Smooth muscle cell (in vitro differentiated cells): ENCODE results near the gene NHP2. TPM values are rescaled to one million over a fixed set of nuclear protein-coding genes. Genes with fewer than 3 reads are reported as not detected.

Source experiments
- DNase-seq: peaks from one replicate; lab custom pipeline; 2025; ENCODE audit not compliant: unreplicated experiment; lab: John Stamatoyannopoulos, UW
- H2AFZ ChIP-seq: fragments of 200-600 bp; sonication (generic); 2 replicates; pipeline ENCODE4 v1.6.0; 2016; ENCODE audit warnings: antibody characterized with exemption, low read depth, mild to moderate bottlenecking
- H3F3A ChIP-seq: fragments of 200-600 bp; sonication (generic); 2 replicates; pipeline ENCODE4 v1.6.0; 2017; ENCODE audit warnings: antibody characterized with exemption, low read depth
- H3K27ac ChIP-seq: fragments of 200-600 bp; sonication (generic); 2 replicates; pipeline ENCODE4 v1.5.1; 2016; ENCODE audit warnings: low read depth, mild to moderate bottlenecking
- H3K27me3 ChIP-seq: fragments of 200-600 bp; sonication (generic); 2 replicates; pipeline ENCODE4 v1.6.1; 2016; ENCODE audit warnings: low read depth, mild to moderate bottlenecking
- H3K36me3 ChIP-seq: fragments of 200-600 bp; sonication (generic); 2 replicates; pipeline ENCODE4 v1.5.1; 2016; ENCODE audit warnings: low read depth
- H3K4me1 ChIP-seq: fragments of 200-600 bp; sonication (generic); 2 replicates; pipeline ENCODE4 v1.5.1; 2016; ENCODE audit warnings: low read depth
- H3K4me2 ChIP-seq: fragments of 200-600 bp; sonication (generic); 2 replicates; pipeline ENCODE4 v1.6.0; 2016; ENCODE audit warnings: mild to moderate bottlenecking
- H3K4me3 ChIP-seq: fragments of 200-600 bp; sonication (generic); 2 replicates; pipeline ENCODE4 v1.5.1; 2016; ENCODE audit warnings: mild to moderate bottlenecking
- H3K79me2 ChIP-seq: fragments of 200-600 bp; sonication (generic); 2 replicates; pipeline ENCODE4 v1.6.0; 2016; ENCODE audit warnings: low read depth, mild to moderate bottlenecking
- H3K9ac ChIP-seq: fragments of 200-600 bp; sonication (generic); 2 replicates; pipeline ENCODE4 v1.6.0; 2016; ENCODE audit warnings: low read depth
- H3K9me3 ChIP-seq: fragments of 200-600 bp; sonication (generic); replicated peaks from 2 replicates; pipeline ENCODE4 v1.5.1; 2016; ENCODE audit warnings: low read depth
- H4K20me1 ChIP-seq: fragments of 200-600 bp; sonication (generic); 2 replicates; pipeline ENCODE4 v1.6.0; 2016; ENCODE audit warnings: low read depth
- CTCF ChIP-seq: fragments of 200-600 bp; sonication (generic); IDR thresholded peaks from 2 replicates; pipeline ENCODE4 v1.5.1; 2017; ENCODE audit warnings: borderline replicate concordance, mild to moderate bottlenecking, antibody characterized with exemption; ENCODE audit not compliant: insufficient read depth, poor library complexity, severe bottlenecking
- WGBS: methylation state at CpG from one replicate; pipeline ENCODE4 v1.1.7; 2016; ENCODE audit warnings: low lambda C conversion rate; 5-methylcytosine and 5-hydroxymethylcytosine counted together
- polyA plus RNA-seq: library from polyadenylated mRNA; unstranded; fragments of >200 nt; fragmentation: Nextera tagmentation; extraction: Ambion mirVana; gene quantifications from 2 replicates; pipeline ENCODE4 v1.2.1, GENCODE V29; 2016
- total RNA-seq: library from RNA; depleted of rRNA; stranded (reverse); fragments of >200 nt; gene quantifications from 2 replicates; pipeline ENCODE4 v1.2.3, GENCODE V29; 2014

The NHP2 gene
- total and polyA plus RNA-seq, 2 experiments from 2014 or later = 162 to 166 TPM

GRCh38 chr5:178106086-178106485 lies 47.6 kb downstream of the NHP2 start:
- no peak for DNase-seq
- Histone ChIP-seq H3K4me1 (no peaks in the 10 kb centered on the region), H3F3A (no peaks in the 10 kb centered on the region), H3K4me2 (no peak overlapping the region), H2AFZ (no peak overlapping the region), H3K4me3 (no peak overlapping the region), H3K79me2 (no peaks in the 10 kb centered on the region), H3K9me3 (no peaks in the 10 kb centered on the region), H3K36me3 (no peaks in the 10 kb centered on the region), H4K20me1 (no peaks in the 10 kb centered on the region), H3K27me3 (no peaks in the 10 kb centered on the region), H3K27ac (no peak overlapping the region), H3K9ac (no peak overlapping the region)
- TF ChIP-seq CTCF = no peak
- WGBS = 73% methylated on average over 4 of the region's 4 CpGs

DNA sequence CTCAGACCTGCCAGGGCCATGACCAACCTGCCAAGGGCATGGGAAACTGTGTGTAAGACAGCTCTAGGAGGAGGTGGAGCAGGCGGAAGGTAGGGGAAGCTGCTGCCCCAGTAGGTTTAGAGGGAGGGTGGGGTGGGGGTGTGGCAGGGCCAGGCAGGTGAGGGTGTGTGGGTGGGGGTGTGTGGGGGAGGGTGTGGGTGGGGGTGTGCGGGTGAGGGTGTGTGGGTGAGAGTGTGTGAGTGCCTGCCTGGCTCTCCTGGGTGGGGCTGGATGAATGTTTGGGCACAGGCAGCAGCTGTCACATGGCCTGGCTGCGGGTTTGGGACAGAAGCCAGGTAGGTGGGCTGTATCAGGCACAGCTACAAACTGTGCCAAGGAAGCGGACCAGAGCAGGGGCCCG lies 49.2 kb downstream of the NHP2 start:
- Histone ChIP-seq H3K27ac (no peak overlapping the region), H3K4me3 (no peak overlapping the region), H3K4me1 (no peaks in the 10 kb centered on the region), H3K79me2 (no peaks in the 10 kb centered on the region), H3K9ac (no peak overlapping the region), H2AFZ (no peak overlapping the region), H3F3A (no peaks in the 10 kb centered on the region), H3K27me3 (no peaks in the 10 kb centered on the region), H3K4me2 (no peak overlapping the region), H4K20me1 (no peaks in the 10 kb centered on the region), H3K9me3 (no peaks in the 10 kb centered on the region), H3K36me3 (no peaks in the 10 kb centered on the region)
- DNase-seq = no peak
- 92% methylated on average over 5 of the region's 5 CpGs for WGBS
- TF ChIP-seq CTCF = no peak

GRCh38 chr5:178103612-178104011 lies 50.1 kb downstream of the NHP2 start:
- Histone ChIP-seq H2AFZ (no peak overlapping the region), H3K27me3 (no peaks in the 10 kb centered on the region), H3K36me3 (no peaks in the 10 kb centered on the region), H3K9me3 (no peaks in the 10 kb centered on the region), H4K20me1 (no peaks in the 10 kb centered on the region), H3K4me3 (no peak overlapping the region), H3K9ac (no peak overlapping the region), H3K4me2 (no peak overlapping the region), H3K4me1 (no peaks in the 10 kb centered on the region), H3K27ac (no peak overlapping the region), H3K79me2 (no peaks in the 10 kb centered on the region), H3F3A (no peaks in the 10 kb centered on the region)
- DNase-seq = no peak
- WGBS = 80% methylated on average over 12 of the region's 12 CpGs
- TF ChIP-seq CTCF = no peak

Other genes with a start within 250 kb of the NHP2 start
- not detected in 2 replicates for gene PROP1, start 157.6 kb downstream of the NHP2 start, total RNA-seq
- gene PROP1, start 157.6 kb downstream of the NHP2 start, polyA plus RNA-seq = not detected in 2 replicates
- 0.36 and 1.3 TPM in 2 replicates for gene N4BP3, start 40.4 kb downstream of the NHP2 start, total RNA-seq
- gene N4BP3, start 40.4 kb downstream of the NHP2 start, polyA plus RNA-seq = 0.39 and 1.6 TPM in 2 replicates
- gene RMND5B, start 22.9 kb downstream of the NHP2 start, total RNA-seq = 8.9 and 20.8 TPM in 2 replicates
- 17.2 and 18.2 TPM in 2 replicates for gene RMND5B, start 22.9 kb downstream of the NHP2 start, polyA plus RNA-seq
- gene GMCL2, start 33.5 kb upstream of the NHP2 start, total RNA-seq = 0.13 and 0.22 TPM in 2 replicates
- not detected in 2 replicates for gene GMCL2, start 33.5 kb upstream of the NHP2 start, polyA plus RNA-seq
- gene HNRNPAB, start 50.6 kb upstream of the NHP2 start, total RNA-seq = 79.3 and 83.0 TPM in 2 replicates
- 169 and 170 TPM in 2 replicates for gene HNRNPAB, start 50.6 kb upstream of the NHP2 start, polyA plus RNA-seq
- gene PHYKPL, start 78.9 kb upstream of the NHP2 start, total RNA-seq = 15.7 and 17.1 TPM in 2 replicates
- gene PHYKPL, start 78.9 kb upstream of the NHP2 start, polyA plus RNA-seq = 27.8 and 34.2 TPM in 2 replicates